Activated CD4-positive, alpha-beta memory T cell treated with anti-CD3 and anti-CD28 coated beads for 36 hours (primary cell): ENCODE data around the gene EHD2. TPM values are rescaled to one million over a fixed set of nuclear protein-coding genes. Genes with fewer than 3 reads are reported as not detected.
A peak's percentile ranks its signal among the peaks of the same experiment; 100 is the strongest.
"Not testable (repeated sequence)": the region's sequence is repeated elsewhere in the genome, so short reads cannot be mapped to it uniquely, and the experiment has no call there.

ENCODE experiments used
- CTCF ChIA-PET: fragments of 350-600 bp; sonication (Branson Sonifier 250); formaldehyde crosslinking; loops from one replicate; lab custom pipeline; 2021; ENCODE audit warnings: antibody characterized with exemption, inconsistent platforms; lab: Charles Lee
- POLR2A ChIA-PET: fragments of 350-600 bp; sonication (Branson Sonifier 250); formaldehyde crosslinking; loops from one replicate; lab custom pipeline; 2021; ENCODE audit warnings: antibody characterized with exemption; lab: Charles Lee
- DNase-seq: peaks from one replicate; pipeline ENCODE4 v3.0.0-alpha.2; 2020
- H3K27ac Mint-ChIP-seq: one replicate; pipeline ENCODE4 v1.8.0; 2021; ENCODE audit warnings: mixed read lengths
- H3K27me3 Mint-ChIP-seq: one replicate; pipeline ENCODE4 v1.8.0; 2021; ENCODE audit warnings: mixed read lengths
- H3K36me3 Mint-ChIP-seq: one replicate; pipeline ENCODE4 v1.8.0; 2021; ENCODE audit warnings: mixed read lengths
- H3K4me1 Mint-ChIP-seq: one replicate; pipeline ENCODE4 v1.8.0; 2021; ENCODE audit warnings: low read depth, mixed read lengths
- H3K4me3 Mint-ChIP-seq: one replicate; pipeline ENCODE4 v1.8.0; 2021; ENCODE audit warnings: mild to moderate bottlenecking, mixed read lengths
- H3K9me3 Mint-ChIP-seq: one replicate; pipeline ENCODE4 v1.8.0; 2021; ENCODE audit warnings: mixed read lengths
- intact Hi-C: fragments of 100-400 bp; cut with micrococcal nuclease; formaldehyde crosslinking; loops from one replicate; pipeline ENCODE4 v1.15.1; 2023
- total RNA-seq, 2 experiments: library from RNA; stranded (reverse); gene quantifications; one replicate each; pipeline ENCODE4 v1.2.3, GENCODE V29; 2021

EHD2 gene
- total RNA-seq, 2 experiments from 2014 or later, result 0.81 to 1.6 TPM

DNA sequence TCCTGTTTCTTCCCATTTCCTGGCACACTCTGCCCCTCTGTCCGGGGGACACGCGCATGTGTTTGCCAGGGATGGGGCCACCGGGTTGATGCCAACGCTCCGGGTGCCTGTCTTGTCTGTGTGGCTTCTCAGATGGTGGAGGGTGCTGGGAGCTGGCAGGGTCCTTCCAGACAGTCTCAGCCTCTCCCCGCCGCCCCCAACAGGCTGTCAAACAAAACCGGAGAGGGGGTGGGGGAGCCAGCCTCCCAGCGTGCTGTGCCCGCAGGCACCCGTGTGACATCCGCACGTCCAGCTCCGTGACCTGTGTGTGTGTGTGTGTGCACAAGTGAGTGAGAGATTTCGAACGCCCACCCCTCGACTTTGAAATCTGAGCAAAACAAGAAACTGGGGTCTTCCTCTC, 10.6 kb upstream of the EHD2 start:
- Mint-ChIP-seq H3K27ac (no peak overlapping the region), H3K4me3 (no peak overlapping the region), H3K27me3 (no peaks in the 10 kb centered on the region), H3K4me1 (no peaks in the 10 kb centered on the region), H3K36me3 (peaks cover 10% of the 10 kb centered on the region), H3K9me3 (no peaks in the 10 kb centered on the region)
- ChIA-PET POLR2A (no interaction called here), CTCF (interaction anchor here (1.0 to 13.9 kb wide), 3 partner anchors 10 to 267 kb away, joined by 3 to 193 read pairs (median 13); partner anchors contain the start of gene EHD2)
- intact Hi-C loops, result no loop called here
- no peak for DNase-seq

DNA sequence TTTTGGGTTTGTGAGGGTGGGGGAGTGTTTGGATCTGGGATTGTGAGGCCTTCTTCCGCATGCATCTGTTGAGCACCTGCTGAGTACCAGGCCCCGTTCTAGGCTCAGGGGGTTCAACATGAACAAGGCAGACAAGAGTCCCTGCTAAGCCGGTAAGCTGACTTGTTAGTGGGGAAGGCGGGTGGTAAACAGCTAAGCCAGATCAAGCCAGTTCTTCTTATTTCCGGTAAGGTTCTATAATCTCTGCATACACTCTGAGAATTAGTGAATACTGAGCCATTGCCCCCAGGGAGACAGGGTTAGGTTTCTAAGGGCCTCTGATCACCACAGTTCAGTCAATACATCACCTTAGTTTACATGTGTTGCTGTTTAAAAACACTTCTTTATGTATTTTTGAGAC, 9.9 kb upstream of the EHD2 start:
- CTCF ChIA-PET, result interaction anchor here (1.0 to 13.9 kb wide), 3 partner anchors 10 to 268 kb away, joined by 3 to 193 read pairs (median 13); partner anchors contain the start of gene EHD2
- Mint-ChIP-seq H3K36me3 (peaks cover 10% of the 10 kb centered on the region), H3K27ac (no peak overlapping the region), H3K4me3 (no peak overlapping the region), H3K27me3 (no peaks in the 10 kb centered on the region), H3K4me1 (no peaks in the 10 kb centered on the region), H3K9me3 (no peaks in the 10 kb centered on the region)
- intact Hi-C loops, result no loop called here
- POLR2A ChIA-PET, result no interaction called here
- DNase-seq, result no peak

DNA sequence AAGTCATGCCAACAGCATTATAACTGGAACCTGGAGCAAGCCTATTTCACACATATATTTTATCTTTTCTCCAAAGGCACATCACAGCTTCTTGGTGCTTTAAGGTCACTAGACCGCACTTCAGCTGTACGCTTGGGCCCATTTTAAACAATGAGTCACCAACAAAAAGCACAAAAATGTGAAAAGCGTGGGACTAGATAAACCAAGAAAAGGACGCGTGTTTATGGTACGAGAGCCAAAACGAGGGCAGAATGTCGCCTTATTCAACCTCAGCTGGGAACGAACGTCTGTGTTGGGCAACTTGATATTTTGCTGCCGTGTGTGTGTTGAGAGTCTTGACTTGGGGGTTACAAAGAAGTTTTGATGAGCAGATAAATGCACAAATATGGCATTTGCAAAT, 9.2 kb upstream of the EHD2 start:
- H3K27me3 Mint-ChIP-seq, result no peaks in the 10 kb centered on the region
- H3K4me1 Mint-ChIP-seq, result no peaks in the 10 kb centered on the region
- intact Hi-C loops, result no loop called here
- CTCF ChIA-PET, result interaction anchor here (1.1 to 13.9 kb wide), 5 partner anchors 9 to 268 kb away, joined by 3 to 193 read pairs (median 4); partner anchors contain the start of genes EHD2 and NAPA
- DNase-seq, result no peak
- H3K36me3 Mint-ChIP-seq, result peaks cover 10% of the 10 kb centered on the region
- no peak overlapping the region for H3K4me3 Mint-ChIP-seq
- POLR2A ChIA-PET, result no interaction called here
- no peak overlapping the region for H3K27ac Mint-ChIP-seq
- no peaks in the 10 kb centered on the region for H3K9me3 Mint-ChIP-seq

DNA sequence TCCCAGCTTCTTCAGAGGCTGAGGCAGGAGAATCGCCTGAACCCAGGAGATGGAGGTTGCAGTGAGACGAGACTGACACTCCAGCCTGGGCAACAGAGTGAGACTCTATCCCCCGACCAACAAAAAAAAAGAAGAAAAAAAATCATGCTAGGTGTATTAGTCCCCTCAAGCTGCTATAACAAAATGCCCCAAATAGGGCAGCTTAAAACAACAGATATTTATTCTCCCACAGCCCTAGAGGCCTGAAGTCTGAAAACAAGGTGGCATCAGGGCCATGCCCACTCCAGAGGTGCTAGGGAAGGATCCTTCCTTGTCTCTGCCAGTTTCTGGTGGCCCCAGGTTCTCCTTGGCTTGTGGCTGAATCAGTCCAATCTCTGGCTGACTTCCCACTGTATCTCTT, 8.6 kb upstream of the EHD2 start:
- ChIA-PET POLR2A (no interaction called here), CTCF (interaction anchor here (1.0 to 13.9 kb wide), 6 partner anchors 8 to 269 kb away, joined by 3 to 193 read pairs (median 4); partner anchors contain the start of genes EHD2 and NAPA)
- no peak for DNase-seq
- Mint-ChIP-seq H3K4me1 (no peaks in the 10 kb centered on the region), H3K4me3 (no peak overlapping the region), H3K27me3 (no peaks in the 10 kb centered on the region), H3K9me3 (no peaks in the 10 kb centered on the region), H3K27ac (no peak overlapping the region), H3K36me3 (peaks cover 10% of the 10 kb centered on the region)
- intact Hi-C loops, result loop anchor here (5.0 kb wide), 1 partner anchor 407 kb away; no protein-coding TSS in a partner anchor

DNA sequence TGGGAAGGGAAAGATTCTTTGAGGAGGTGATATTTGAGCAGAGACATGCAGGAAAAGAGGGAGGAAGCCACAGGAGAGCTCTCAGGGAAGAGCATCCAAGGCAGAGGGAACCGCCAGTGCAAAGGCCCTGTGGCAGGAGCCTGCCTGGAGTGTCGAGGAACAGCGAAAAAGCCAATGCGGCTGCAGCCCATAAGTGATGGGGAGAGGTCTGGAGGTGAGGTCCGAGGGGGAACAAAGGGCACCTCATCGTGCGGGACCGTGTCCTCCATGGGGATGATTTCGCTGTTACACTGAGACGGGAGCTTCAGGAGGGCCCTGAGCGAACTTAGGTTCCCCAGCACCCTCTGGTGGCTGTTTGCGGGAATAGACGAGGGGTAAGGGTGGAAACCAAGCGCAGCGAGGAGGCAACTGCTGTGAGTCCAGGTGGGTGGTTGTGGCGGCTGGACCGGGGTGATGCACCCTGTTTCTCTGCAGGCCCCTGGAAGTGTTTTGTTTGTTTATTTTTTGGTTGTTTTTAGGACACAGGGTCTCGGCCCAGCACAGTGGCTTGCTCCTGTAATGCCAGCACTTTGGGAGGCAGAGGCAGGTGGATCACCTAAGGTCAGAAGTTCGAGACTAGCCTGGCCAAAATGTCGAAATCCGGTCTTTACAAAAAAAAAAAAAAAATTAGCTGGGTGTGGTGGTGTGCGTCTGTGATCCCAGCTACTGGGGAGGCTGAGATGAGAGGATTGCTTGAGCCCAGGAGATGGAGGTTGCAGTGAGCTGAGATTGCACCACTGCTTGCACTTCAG, 5.9 kb upstream of the EHD2 start:
- Mint-ChIP-seq H3K36me3 (peaks cover 6% of the 10 kb centered on the region), H3K4me1 (no peaks in the 10 kb centered on the region), H3K9me3 (no peaks in the 10 kb centered on the region), H3K4me3 (no peak overlapping the region), H3K27ac (no peak overlapping the region), H3K27me3 (peaks cover 6% of the 10 kb centered on the region)
- peak; percentile 88 for DNase-seq
- intact Hi-C loops, result loop anchor here (1.0 to 5.0 kb wide), 2 partner anchors 271 to 410 kb away; no protein-coding TSS in a partner anchor
- ChIA-PET POLR2A (no interaction called here), CTCF (interaction anchor here (0.6 to 13.9 kb wide), 26 partner anchors 8 to 415 kb away, joined by 3 to 193 read pairs (median 4); partner anchors contain the start of genes KPTN, NAPA and NOP53)

DNA sequence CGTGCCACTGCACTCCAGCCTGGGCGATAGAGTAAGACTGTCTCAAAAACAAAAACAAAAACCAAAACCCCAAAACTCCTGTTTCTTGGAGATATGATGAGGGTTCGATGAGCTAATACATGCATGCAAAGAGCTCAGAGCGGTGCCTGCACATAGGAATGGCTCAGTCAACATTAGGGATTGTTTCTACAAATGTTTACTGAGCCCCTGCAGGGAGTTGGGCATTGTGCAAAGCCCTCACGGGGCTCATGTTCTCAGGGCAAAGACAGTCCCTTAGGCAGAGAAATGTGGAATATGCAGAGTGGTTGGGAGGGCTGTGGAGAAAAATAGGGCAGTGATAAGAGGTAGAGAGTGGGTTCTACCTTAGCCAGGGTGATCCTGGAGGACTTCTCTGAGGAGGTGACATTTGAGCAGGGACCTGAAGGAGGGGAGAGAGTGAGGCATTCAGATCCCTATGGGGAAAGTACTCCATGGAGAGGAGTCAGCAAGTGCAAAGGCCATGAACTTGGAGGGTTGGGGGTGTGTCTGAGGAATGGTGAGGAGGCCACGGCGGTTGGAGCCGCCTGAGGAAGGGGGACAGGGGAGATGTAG, 1.5 kb upstream of the EHD2 start:
- H3K4me1 Mint-ChIP-seq, result no peaks in the 10 kb centered on the region
- H3K4me3 Mint-ChIP-seq, result peak overlapping the region; percentile 32
- intact Hi-C loops, result no loop called here
- H3K27ac Mint-ChIP-seq, result no peak overlapping the region
- POLR2A ChIA-PET, result no interaction called here
- DNase-seq, result no peak
- H3K9me3 Mint-ChIP-seq, result peaks cover 3% of the 10 kb centered on the region
- peaks cover 26% of the 10 kb centered on the region for H3K27me3 Mint-ChIP-seq
- CTCF ChIA-PET, result interaction anchor here (1.6 to 13.9 kb wide), 10 partner anchors 8 to 276 kb away, joined by 3 to 193 read pairs (median 11); partner anchors contain the start of genes KPTN, NAPA and NOP53
- no peaks in the 10 kb centered on the region for H3K36me3 Mint-ChIP-seq

DNA sequence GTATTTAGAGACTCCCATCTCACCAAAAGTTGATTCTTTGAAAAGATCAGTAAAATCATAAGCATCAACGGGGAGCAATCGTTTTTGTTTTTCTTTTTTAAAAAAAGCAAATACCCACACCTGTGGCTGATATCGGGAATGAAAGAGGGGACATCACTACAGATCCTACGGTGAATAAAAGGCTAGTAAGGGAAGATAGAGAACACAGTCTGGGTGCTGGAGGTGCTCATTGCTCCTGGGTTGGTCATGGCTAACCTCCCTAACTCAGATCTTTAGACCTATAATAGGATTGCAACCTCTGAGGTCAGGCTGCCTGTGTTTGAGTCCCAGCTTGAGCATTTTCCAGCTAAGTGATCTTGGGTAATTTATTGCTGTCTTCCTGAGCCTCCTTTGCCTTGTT, 1.1 kb downstream of the EHD2 start:
- ChIA-PET POLR2A (no interaction called here), CTCF (interaction anchor here (0.9 to 13.9 kb wide), 7 partner anchors 10 to 279 kb away, joined by 4 to 193 read pairs (median 26); partner anchors contain the start of gene NOP53)
- Mint-ChIP-seq H3K27ac (no peak overlapping the region), H3K36me3 (no peaks in the 10 kb centered on the region), H3K4me1 (no peaks in the 10 kb centered on the region), H3K4me3 (no peak overlapping the region), H3K9me3 (peaks cover 3% of the 10 kb centered on the region), H3K27me3 (peaks cover 26% of the 10 kb centered on the region)
- intact Hi-C loops, result no loop called here
- DNase-seq, result no peak

DNA sequence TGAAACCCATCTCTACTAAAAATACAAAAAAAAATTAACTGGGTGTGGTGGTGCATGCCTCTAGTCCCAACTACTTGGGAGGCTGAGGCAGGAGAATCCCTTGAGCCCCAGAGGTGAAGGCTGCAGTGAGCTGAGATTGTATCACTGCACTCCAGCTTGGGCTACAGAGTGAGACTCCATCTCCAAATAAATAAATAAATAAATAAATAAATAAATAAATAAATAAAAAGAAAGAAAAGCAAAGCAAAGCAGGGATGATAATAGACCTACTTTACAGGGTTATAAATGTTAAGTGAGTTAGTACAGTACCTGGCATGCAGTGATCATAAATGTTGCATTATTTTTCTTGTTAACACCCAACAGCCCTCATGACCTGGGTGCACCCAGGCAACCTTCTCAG, 1.6 kb downstream of the EHD2 start:
- H3K27ac Mint-ChIP-seq, intact Hi-C loops, H3K4me1 Mint-ChIP-seq, H3K4me3 Mint-ChIP-seq, H3K36me3 Mint-ChIP-seq, DNase-seq, H3K9me3 Mint-ChIP-seq, POLR2A ChIA-PET: not testable (repeated sequence)
- H3K27me3 Mint-ChIP-seq, result peaks cover 28% of the 10 kb centered on the region
- CTCF ChIA-PET, result interaction anchor here (0.9 to 13.9 kb wide), 7 partner anchors 8 to 279 kb away, joined by 4 to 193 read pairs (median 5); partner anchors contain the start of gene NOP53

DNA sequence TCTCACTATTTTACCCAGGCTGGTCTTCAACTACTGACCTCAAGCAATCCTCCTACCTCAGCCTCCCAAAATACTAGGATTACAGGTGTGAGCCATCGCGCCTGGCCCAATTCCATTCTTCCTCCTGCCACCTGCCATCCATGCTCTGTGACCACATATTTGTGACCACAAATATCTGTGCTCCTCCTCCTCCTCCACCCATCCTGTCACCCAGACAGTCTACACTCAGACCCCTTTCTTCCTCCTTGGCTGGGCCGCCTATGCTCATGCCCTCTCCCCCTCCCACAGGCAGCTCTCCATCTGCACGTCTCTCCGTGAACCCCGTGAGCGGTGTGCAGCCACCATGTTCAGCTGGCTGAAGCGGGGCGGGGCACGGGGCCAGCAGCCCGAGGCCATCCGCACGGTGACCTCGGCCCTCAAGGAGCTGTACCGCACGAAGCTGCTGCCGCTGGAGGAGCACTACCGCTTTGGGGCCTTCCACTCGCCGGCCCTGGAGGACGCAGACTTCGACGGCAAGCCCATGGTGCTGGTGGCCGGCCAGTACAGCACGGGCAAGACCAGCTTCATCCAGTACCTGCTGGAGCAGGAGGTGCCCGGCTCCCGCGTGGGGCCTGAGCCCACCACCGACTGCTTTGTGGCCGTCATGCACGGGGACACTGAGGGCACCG, 3.2 kb downstream of the EHD2 start:
- Mint-ChIP-seq H3K27me3 (peaks cover 33% of the 10 kb centered on the region), H3K27ac (no peak overlapping the region), H3K9me3 (peaks cover 3% of the 10 kb centered on the region), H3K4me1 (no peaks in the 10 kb centered on the region), H3K36me3 (no peaks in the 10 kb centered on the region), H3K4me3 (no peak overlapping the region)
- ChIA-PET POLR2A (no interaction called here), CTCF (interaction anchor here (0.5 to 13.9 kb wide), 5 partner anchors 10 to 281 kb away, joined by 3 to 193 read pairs (median 5); partner anchors contain the start of gene NOP53)
- intact Hi-C loops, result no loop called here
- DNase-seq, result no peak

DNA sequence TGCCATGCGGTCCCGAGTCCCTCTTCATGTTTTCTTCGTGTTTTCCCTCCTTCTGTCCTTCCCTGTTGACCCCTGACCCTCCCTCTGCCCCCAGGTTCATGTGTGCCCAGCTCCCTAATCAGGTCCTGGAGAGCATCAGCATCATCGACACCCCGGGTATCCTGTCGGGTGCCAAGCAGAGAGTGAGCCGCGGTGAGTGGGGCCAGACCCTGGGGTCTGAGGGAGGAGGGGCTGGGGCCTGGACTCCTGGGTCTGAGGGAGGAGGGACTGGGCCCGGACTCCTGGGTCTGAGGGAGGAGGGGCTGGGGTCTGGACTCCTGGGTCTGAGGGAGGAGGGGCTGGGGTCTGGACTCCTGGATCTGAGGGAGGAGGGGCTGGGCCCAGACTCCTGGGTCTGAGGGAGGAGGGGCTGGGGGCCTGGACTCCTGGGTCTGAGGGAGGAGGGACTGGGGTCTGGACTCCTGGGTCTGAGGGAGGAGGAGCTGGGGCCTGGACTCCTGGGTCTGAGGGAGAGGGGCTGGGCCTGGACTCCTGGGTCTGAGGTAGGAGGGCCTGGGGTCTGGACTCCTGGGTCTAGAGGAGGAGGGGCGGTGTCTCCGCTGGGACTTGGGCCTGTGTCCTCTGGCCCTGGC, 5.3 kb downstream of the EHD2 start:
- CTCF ChIA-PET, result interaction anchor here (1.2 to 8.7 kb wide), 2 partner anchors 19 to 24 kb away, joined by 4 to 183 read pairs; partner anchors contain the start of gene NOP53
- POLR2A ChIA-PET, intact Hi-C loops, H3K36me3 Mint-ChIP-seq, H3K4me1 Mint-ChIP-seq, DNase-seq, H3K27ac Mint-ChIP-seq, H3K9me3 Mint-ChIP-seq, H3K4me3 Mint-ChIP-seq: not testable (repeated sequence)
- peaks cover 25% of the 10 kb centered on the region for H3K27me3 Mint-ChIP-seq
